Breast epithelium (tissue), 4 donors: ENCODE data around the gene NEK10. TPM values are rescaled to one million over a fixed set of nuclear protein-coding genes. Genes with fewer than 3 reads are reported as not detected.

Experiments
- DNase-seq, 2 donors: peaks; one replicate each; pipeline ENCODE4 v3.0.0-alpha.2; 2019; ENCODE audit warnings: low spot score in 2 of 2
- H3K27ac ChIP-seq, 2 donors: fragments of 200-600 bp; sonication (generic) in 1 of 2; one replicate each; pipeline ENCODE4 v1.5.1; 2016 to 2019; ENCODE audit warnings: mild to moderate bottlenecking in 1 of 2
- H3K27me3 ChIP-seq, 2 donors: fragments of 200-600 bp; sonication (generic) in 1 of 2; one replicate each; pipeline versions ENCODE4 v1.5.1 to v1.6.0; 2017 to 2019; ENCODE audit warnings: control low read depth in 1 of 2, mild to moderate bottlenecking in 1 of 2
- H3K36me3 ChIP-seq: fragments of 200-600 bp; one replicate; pipeline ENCODE4 v1.5.1; 2019
- H3K4me1 ChIP-seq, 2 donors: fragments of 200-600 bp; sonication (generic); one replicate each; pipeline ENCODE4 v1.5.1; 2016 to 2019; ENCODE audit warnings: control low read depth in 1 of 2
- H3K4me3 ChIP-seq, 3 donors: fragments of 200-600 bp; sonication (generic); 1 replicate in 2 of 3; 2 replicates in 1 of 3; pipeline ENCODE4 v1.5.1; 2016 to 2019; ENCODE audit warnings: mild to moderate bottlenecking in 3 of 3, moderate library complexity in 2 of 3
- H3K9me3 ChIP-seq, 2 donors: fragments of 200-600 bp; sonication (generic) in 1 of 2; one replicate each; pipeline ENCODE4 v1.5.1; 2016 to 2019; ENCODE audit warnings: control low read depth in 1 of 2
- CTCF ChIP-seq, 3 donors: fragments of 450-650 bp; IDR thresholded peaks; one replicate each; pipeline ENCODE4 v1.5.1; 2016 to 2017; ENCODE audit warnings: antibody characterized with exemption in 3 of 3, mild to moderate bottlenecking in 3 of 3, moderate library complexity in 3 of 3
- POLR2A ChIP-seq: fragments of 450-650 bp; IDR thresholded peaks from one replicate; pipeline ENCODE4 v1.6.1; 2016; ENCODE audit warnings: antibody characterized with exemption, mild to moderate bottlenecking, moderate library complexity
- POLR2AphosphoS5 ChIP-seq, 3 donors: sonication (generic); formaldehyde crosslinking; IDR thresholded peaks; one replicate each; pipeline ENCODE4 v1.6.1; 2017; ENCODE audit warnings: antibody characterized with exemption in 3 of 3
- intact Hi-C: fragments of 100-400 bp; cut with DNase I; formaldehyde crosslinking; loops from one replicate; pipeline ENCODE4 v1.15.1; 2023; ENCODE audit warnings: low total_unique reads
- total RNA-seq, 3 donors: library from RNA; depleted of rRNA; stranded (reverse); fragments of >200 nt; gene quantifications; one replicate each; pipeline ENCODE4 v1.1.0, GENCODE V29; 2016

NEK10 gene
- total RNA-seq, 3 donors from 2014 or later = 0.96 to 246 (median 48.4) TPM

GRCh38 chr3:27378331-27378730 is 9.1 kb upstream of the NEK10 start:
- Histone ChIP-seq H3K27ac (no peak overlapping the region), H3K4me1 (no peaks in the 10 kb centered on the region), H3K27me3 (no peaks in the 10 kb centered on the region), H3K4me3 (no peak overlapping the region), H3K9me3 (no peaks in the 10 kb centered on the region), H3K36me3 (no peaks in the 10 kb centered on the region)
- TF ChIP-seq POLR2AphosphoS5 (IDR thresholded peaks at IDR 0.05) = no peak
- TF ChIP-seq CTCF (IDR thresholded peaks at IDR 0.05) = no peak
- TF ChIP-seq POLR2A = no peak
- intact Hi-C loops = no loop called here
- DNase-seq = no peak

GRCh38 chr3:27376109-27376772 is 7.1 kb upstream of the NEK10 start:
- DNase-seq = no peak
- intact Hi-C loops = no loop called here
- no peaks in the 10 kb centered on the region for H3K36me3 ChIP-seq
- TF ChIP-seq POLR2AphosphoS5 (IDR thresholded peaks at IDR 0.05) (no peak), POLR2A (no peak), CTCF (IDR thresholded peaks at IDR 0.05) (no peak)
- H3K4me1 ChIP-seq = no peaks in the 10 kb centered on the region
- no peak overlapping the region for H3K27ac ChIP-seq
- no peaks in the 10 kb centered on the region for H3K9me3 ChIP-seq
- no peaks in the 10 kb centered on the region for H3K27me3 ChIP-seq
- H3K4me3 ChIP-seq = no peak overlapping the region

GRCh38 chr3:27366062-27366591 is 3.1 kb downstream of the NEK10 start:
- Histone ChIP-seq H3K27me3 (no peaks in the 10 kb centered on the region), H3K9me3 (no peaks in the 10 kb centered on the region), H3K4me3 (no peak overlapping the region), H3K4me1 (no peaks in the 10 kb centered on the region), H3K36me3 (no peaks in the 10 kb centered on the region), H3K27ac (no peak overlapping the region)
- DNase-seq = no peak
- intact Hi-C loops = no loop called here
- TF ChIP-seq POLR2AphosphoS5 (IDR thresholded peaks at IDR 0.05) (no peak), CTCF (IDR thresholded peaks at IDR 0.05) (no peak), POLR2A (no peak)

- Histone ChIP-seq H3K9me3 (no peaks in the 10 kb centered on the region), H3K4me3 (no peak overlapping the region), H3K27ac (no peak overlapping the region), H3K27me3 (no peaks in the 10 kb centered on the region), H3K4me1 (no peaks in the 10 kb centered on the region), H3K36me3 (no peaks in the 10 kb centered on the region)
- no peak for DNase-seq
- no peak for TF ChIP-seq CTCF (IDR thresholded peaks at IDR 0.05)
- no peak for TF ChIP-seq POLR2A
- peak in 1 of 3 donors; percentile 39 for TF ChIP-seq POLR2AphosphoS5 (IDR thresholded peaks at IDR 0.05)
- intact Hi-C loops = no loop called here
These were observed 8.8 kb downstream of the NEK10 start for GRCh38 chr3:27360113-27361078.

GRCh38 chr3:27358372-27358771 is 10.8 kb downstream of the NEK10 start:
- H3K4me1 ChIP-seq = no peaks in the 10 kb centered on the region
- H3K27ac ChIP-seq = no peak overlapping the region
- DNase-seq = no peak
- TF ChIP-seq POLR2AphosphoS5 (IDR thresholded peaks at IDR 0.05) = no peak
- no peak for TF ChIP-seq CTCF (IDR thresholded peaks at IDR 0.05)
- no peak for TF ChIP-seq POLR2A
- intact Hi-C loops = no loop called here
- H3K4me3 ChIP-seq = no peak overlapping the region
- no peaks in the 10 kb centered on the region for H3K36me3 ChIP-seq
- H3K27me3 ChIP-seq = no peaks in the 10 kb centered on the region
- H3K9me3 ChIP-seq = no peaks in the 10 kb centered on the region
